Measurements from ENCODE around the gene UCP1. TPM values are rescaled to one million over a fixed set of nuclear protein-coding genes. Genes with fewer than 3 reads are reported as not detected.
"Not testable (repeated sequence)": the region's sequence is repeated elsewhere in the genome, so short reads cannot be mapped to it uniquely, and the experiment has no call there.

UCP1 gene
- total RNA-seq, 1 donor from 2014 or later: not detected

DNA sequence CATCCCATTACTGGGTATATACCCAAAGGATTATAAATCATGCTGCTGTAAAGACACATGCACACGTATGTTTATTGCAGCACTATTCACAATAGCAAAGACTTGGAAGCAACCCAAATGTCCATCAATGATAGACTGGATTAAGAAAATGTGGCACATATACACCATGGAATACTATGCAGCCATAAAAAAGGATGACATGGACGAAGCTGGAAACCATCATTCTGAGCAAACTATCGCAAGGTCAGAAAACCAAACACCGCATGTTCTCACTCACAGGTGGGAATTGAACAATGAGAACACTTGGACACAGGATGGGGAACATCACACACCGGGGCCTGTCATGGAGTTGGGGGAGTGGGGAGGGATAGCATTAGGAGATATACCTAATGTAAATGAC is 55.0 kb downstream of the UCP1 start:
- H3K9me3 Mint-ChIP-seq; intact Hi-C loops (cut with micrococcal nuclease); DNase-seq; H3K4me1 Mint-ChIP-seq; H3K27ac Mint-ChIP-seq; H3K36me3 Mint-ChIP-seq (ENCODE audit: low read depth); H3K4me3 Mint-ChIP-seq: not testable (repeated sequence)
- peaks cover 25% of the 10 kb centered on the region for H3K27me3 Mint-ChIP-seq

Other genes with a start within 250 kb of the UCP1 start
- gene SCOC, start 195.3 kb downstream of the UCP1 start, total RNA-seq: 33.7 and 33.8 TPM in 2 replicates
- not detected in 2 replicates for gene CLGN, start 141.3 kb downstream of the UCP1 start, total RNA-seq
- not detected in 2 replicates for gene MGAT4D, start 70.7 kb downstream of the UCP1 start, total RNA-seq
- 10.5 and 12.3 TPM in 2 replicates for gene ELMOD2, start 44.8 kb downstream of the UCP1 start, total RNA-seq
- gene TBC1D9, start 187.4 kb upstream of the UCP1 start, total RNA-seq: not detected in 2 replicates